SK-N-SH (cell line): ENCODE data around the gene SH3PXD2A.

ENCODE experiments used
- CTCF ChIP-seq: fragments of 200-600 bp; sonication (generic); IDR thresholded peaks from 2 replicates; pipeline ENCODE4 v1.6.1; 2017; ENCODE audit warnings: antibody characterized with exemption, mild to moderate bottlenecking, moderate library complexity
- EP300 ChIP-seq, 2 experiments: IDR thresholded peaks; 2 replicates each; pipeline versions ENCODE4 v1.4.0 to v1.6.1; 2012; ENCODE audit warnings: borderline replicate concordance in 1 of 2, low read depth in 1 of 2, low read length in 1 of 2
- EZH2phosphoT487 ChIP-seq: fragments of 200-600 bp; sonication (generic); IDR thresholded peaks from 2 replicates; pipeline ENCODE4 v1.6.1; 2017; ENCODE audit warnings: low read depth, mixed run types, mild to moderate bottlenecking, antibody characterized with exemption, moderate library complexity, borderline replicate concordance
- FOXJ3 ChIP-seq: sonication (generic); formaldehyde crosslinking; IDR thresholded peaks from 2 replicates; pipeline ENCODE4 v1.5.1; 2020; ENCODE audit warnings: mild to moderate bottlenecking, missing genetic modification reagents
- MXI1 ChIP-seq: IDR thresholded peaks from 2 replicates; pipeline ENCODE4 v1.6.1; 2012; ENCODE audit warnings: mild to moderate bottlenecking, low read depth, low read length, improper control_type of control experiment
- SIN3A ChIP-seq: IDR thresholded peaks from 2 replicates; pipeline ENCODE4 v1.6.1; 2012; ENCODE audit warnings: low read depth, mild to moderate bottlenecking, low read length, moderate library complexity, borderline replicate concordance
- TAF1 ChIP-seq: IDR thresholded peaks from 2 replicates; pipeline ENCODE4 v1.6.1; 2012; ENCODE audit warnings: low read depth, mild to moderate bottlenecking, low read length, moderate library complexity, borderline replicate concordance
- USF1 ChIP-seq: IDR thresholded peaks from 2 replicates; pipeline ENCODE4 v1.4.0; 2012; ENCODE audit warnings: low read depth, borderline replicate concordance
- TF ChIP-seq, protein P1 (sequence below): IDR thresholded peaks from 2 replicates; pipeline ENCODE4; 2012

GRCh38 chr10:103682631-103683030, 172.7 kb downstream of the SH3PXD2A start:
- TF ChIP-seq FOXJ3 (CRISPR knock-in tag) (no peak), CTCF (no peak), EZH2phosphoT487 (no peak), EP300 (IDR thresholded peaks at IDR 0.05; ENCODE audit: borderline replicate concordance in 1 of 2, low read depth in 1 of 2, low read length in 1 of 2) (no peak), MXI1 (no peak), TAF1 (no peak), SIN3A (no peak), USF1 (no peak)
- TF ChIP-seq, protein P1, sequence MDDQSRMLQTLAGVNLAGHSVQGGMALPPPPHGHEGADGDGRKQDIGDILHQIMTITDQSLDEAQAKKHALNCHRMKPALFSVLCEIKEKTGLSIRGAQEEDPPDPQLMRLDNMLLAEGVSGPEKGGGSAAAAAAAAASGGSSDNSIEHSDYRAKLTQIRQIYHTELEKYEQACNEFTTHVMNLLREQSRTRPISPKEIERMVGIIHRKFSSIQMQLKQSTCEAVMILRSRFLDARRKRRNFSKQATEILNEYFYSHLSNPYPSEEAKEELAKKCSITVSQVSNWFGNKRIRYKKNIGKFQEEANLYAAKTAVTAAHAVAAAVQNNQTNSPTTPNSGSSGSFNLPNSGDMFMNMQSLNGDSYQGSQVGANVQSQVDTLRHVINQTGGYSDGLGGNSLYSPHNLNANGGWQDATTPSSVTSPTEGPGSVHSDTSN = no peak
